Measurements from ENCODE around the gene PAEP.

GRCh38 chr9:135613946-135614805 is 52.6 kb downstream of the PAEP start:
- TF ChIP-seq CTCF (IDR thresholded peaks at IDR 0.05; ENCODE audit: insufficient read depth, low read length) (no peak), POLR2AphosphoS5 (IDR thresholded peaks at IDR 0.05; ENCODE audit: low read depth) (no peak)

All from HL-60 (cell line).